SK-N-SH (cell line): ENCODE data around the gene UBAP1L. TPM values are rescaled to one million over a fixed set of nuclear protein-coding genes. Genes with fewer than 3 reads are reported as not detected.

ENCODE experiments used
- CTCF ChIA-PET: fragments of 300-600, 350-600 bp; formaldehyde crosslinking; extraction: SDS; loops from one replicate; lab custom pipeline; 2021; lab: Yijun Ruan, JAX
- POLR2A ChIA-PET: fragments of 350-600 bp; sonication (Branson Sonifier 250); formaldehyde crosslinking; extraction: SDS; loops from one replicate; lab custom pipeline; 2020; ENCODE audit warnings: antibody characterized with exemption, inconsistent platforms; lab: Yijun Ruan, JAX
- DNase-seq: peaks from one replicate; pipeline ENCODE4 v3.0.0; 2012
- H2AFZ ChIP-seq: fragments of 200-600 bp; sonication (generic); 2 replicates; pipeline ENCODE4 v1.8.1; 2016; ENCODE audit warnings: antibody characterized with exemption, mild to moderate bottlenecking, low read depth
- H3F3A ChIP-seq: fragments of 200-600 bp; sonication (generic); replicated peaks from 2 replicates; pipeline ENCODE3; 2016; ENCODE audit warnings: antibody characterized with exemption, mild to moderate bottlenecking; ENCODE audit not compliant: insufficient read depth
- H3K27ac ChIP-seq, 2 experiments: fragments of 200-500 bp in 1 of 2; fragments of 200-600 bp in 1 of 2; sonication (Bioruptor generic) in 1 of 2; sonication (generic), shearing (Covaris generic) in 1 of 2; 2 replicates each; pipeline versions ENCODE4 v1.5.1 to v1.6.1; 2014 to 2016; ENCODE audit warnings: low read depth in 2 of 2, inconsistent platforms in 1 of 2, low read length in 1 of 2, mild to moderate bottlenecking in 1 of 2, mixed read lengths in 1 of 2
- H3K27me3 ChIP-seq: fragments of 200-600 bp; sonication (generic), shearing (Covaris generic); 2 replicates; pipeline ENCODE4 v1.6.1; 2016; ENCODE audit warnings: mixed run types; ENCODE audit not compliant: insufficient read depth
- H3K36me3 ChIP-seq, 2 experiments: fragments of 200-500 bp in 1 of 2; fragments of 200-600 bp in 1 of 2; sonication (Bioruptor generic) in 1 of 2; sonication (generic) in 1 of 2; replicated peaks in 1 of 2; 2 replicates each; pipeline versions ENCODE3 to v1.5.1; 2014 to 2016; ENCODE audit warnings: low read length in 1 of 2, mild to moderate bottlenecking in 1 of 2; ENCODE audit not compliant: insufficient read depth in 2 of 2, control insufficient read depth in 1 of 2
- H3K4me1 ChIP-seq, 2 experiments: fragments of 200-500 bp in 1 of 2; fragments of 200-600 bp in 1 of 2; sonication (Bioruptor generic) in 1 of 2; sonication (generic), shearing (Covaris generic) in 1 of 2; 2 replicates each; pipeline versions ENCODE4 v1.5.1 to v1.6.1; 2014 to 2016; ENCODE audit warnings: low read depth in 1 of 2, low read length in 1 of 2, mixed run types in 1 of 2; ENCODE audit not compliant: insufficient read depth in 2 of 2, control insufficient read depth in 1 of 2
- H3K4me2 ChIP-seq: fragments of 200-600 bp; sonication (generic), shearing (Covaris generic); 2 replicates; pipeline ENCODE4 v1.6.1; 2017; ENCODE audit warnings: mixed run types
- H3K4me3 ChIP-seq, 2 experiments: fragments of 200-500 bp in 1 of 2; fragments of 200-600 bp in 1 of 2; sonication (Bioruptor generic) in 1 of 2; sonication (generic), shearing (Covaris generic) in 1 of 2; 2 replicates each; pipeline versions ENCODE4 v1.5.1 to v1.8.1; 2014 to 2016; ENCODE audit warnings: low read depth in 2 of 2, inconsistent platforms in 1 of 2, low read length in 1 of 2, mild to moderate bottlenecking in 1 of 2, mixed read lengths in 1 of 2, moderate library complexity in 1 of 2
- H3K79me2 ChIP-seq: fragments of 200-600 bp; sonication (generic); 2 replicates; pipeline ENCODE4 v1.8.1; 2017; ENCODE audit warnings: mild to moderate bottlenecking; ENCODE audit not compliant: insufficient read depth
- H3K9ac ChIP-seq: fragments of 200-600 bp; sonication (generic); 2 replicates; pipeline ENCODE4 v1.6.1; 2017; ENCODE audit warnings: mixed run types
- H3K9me2 ChIP-seq: fragments of 200-600 bp; sonication (generic); 2 replicates; pipeline ENCODE4 v1.6.1; 2017; ENCODE audit warnings: mixed run types
- H3K9me3 ChIP-seq: fragments of 200-600 bp; sonication (generic); 2 replicates; pipeline ENCODE4 v1.6.1; 2017; ENCODE audit warnings: mixed run types, mild to moderate bottlenecking, moderate library complexity
- H4K20me1 ChIP-seq: fragments of 200-600 bp; sonication (generic); 2 replicates; pipeline ENCODE4 v1.6.1; 2017; ENCODE audit warnings: mild to moderate bottlenecking, mixed run types; ENCODE audit not compliant: insufficient read depth
- CHD2 ChIP-seq: fragments of 150-350 bp; IDR thresholded peaks from 2 replicates; pipeline ENCODE4 v1.6.1; 2018; ENCODE audit warnings: low read length; ENCODE audit not compliant: partially characterized antibody
- ELF1 ChIP-seq: IDR thresholded peaks from 2 replicates; pipeline ENCODE4 v1.4.0; 2012
- FOSL2 ChIP-seq: IDR thresholded peaks from 2 replicates; pipeline ENCODE4 v1.4.0; 2012; ENCODE audit warnings: low read depth, mild to moderate bottlenecking, moderate library complexity, borderline replicate concordance
- FOXJ3 ChIP-seq: sonication (generic); formaldehyde crosslinking; IDR thresholded peaks from 2 replicates; pipeline ENCODE4 v1.5.1; 2020; ENCODE audit warnings: mild to moderate bottlenecking, missing genetic modification reagents
- GABPA ChIP-seq: IDR thresholded peaks from 2 replicates; pipeline ENCODE4 v1.4.0; 2012; ENCODE audit warnings: low read depth, mild to moderate bottlenecking
- JUND ChIP-seq: IDR thresholded peaks from 2 replicates; pipeline ENCODE4 v1.4.0; 2012
- MEF2A ChIP-seq: IDR thresholded peaks from 2 replicates; pipeline ENCODE4 v1.4.0; 2012; ENCODE audit warnings: low read depth, borderline replicate concordance
- NFIC ChIP-seq: IDR thresholded peaks from 2 replicates; pipeline ENCODE4 v1.4.0; 2012; ENCODE audit warnings: borderline replicate concordance
- NRF1 ChIP-seq: IDR thresholded peaks from 2 replicates; pipeline ENCODE4 v1.6.1; 2012; ENCODE audit warnings: low read depth, mild to moderate bottlenecking, low read length
- RAD21 ChIP-seq: IDR thresholded peaks from 2 replicates; pipeline ENCODE4 v1.6.1; 2012; ENCODE audit warnings: mild to moderate bottlenecking, low read length
- RCOR1 ChIP-seq: fragments of 150-350 bp; IDR thresholded peaks from 2 replicates; pipeline ENCODE4 v1.6.1; 2017; ENCODE audit warnings: antibody characterized with exemption, low read length
- RFX5 ChIP-seq: IDR thresholded peaks from 2 replicates; pipeline ENCODE4 v1.6.1; 2012; ENCODE audit warnings: mild to moderate bottlenecking, improper control_type of control experiment, low read length
- RXRA ChIP-seq: IDR thresholded peaks from 2 replicates; pipeline ENCODE4 v1.4.0; 2012; ENCODE audit warnings: low read depth, mild to moderate bottlenecking, borderline replicate concordance
- SIN3A ChIP-seq: IDR thresholded peaks from 2 replicates; pipeline ENCODE4 v1.6.1; 2012; ENCODE audit warnings: low read depth, mild to moderate bottlenecking, low read length, moderate library complexity, borderline replicate concordance
- TEAD4 ChIP-seq: IDR thresholded peaks from 2 replicates; pipeline ENCODE4 v1.4.0; 2012; ENCODE audit warnings: mild to moderate bottlenecking, borderline replicate concordance; ENCODE audit not compliant: insufficient read depth
- YY1 ChIP-seq: IDR thresholded peaks from 2 replicates; pipeline ENCODE4 v1.4.0; 2012; ENCODE audit warnings: low read depth, mild to moderate bottlenecking
- WGBS: methylation state at CpG from one replicate; pipeline ENCODE4 v1.1.6; 2017; ENCODE audit warnings: low lambda C conversion rate; 5-methylcytosine and 5-hydroxymethylcytosine counted together
- polyA plus RNA-seq, 3 experiments: library from polyadenylated mRNA; depleted of rRNA; stranded (reverse); fragments of >200 nt; gene quantifications; 2 replicates each; pipeline ENCODE4 v1.2.3, GENCODE V29; 2012
- TF ChIP-seq, protein P1 (sequence below): fragments of 150-350 bp; IDR thresholded peaks from 2 replicates; pipeline ENCODE4 v1.6.1; 2017; ENCODE audit warnings: antibody characterized with exemption, low read length, low read depth, borderline replicate concordance
- TF ChIP-seq, protein P2 (sequence below): IDR thresholded peaks from 2 replicates; pipeline ENCODE4; 2012
- TF ChIP-seq, protein P3 (sequence below): fragments of 150-350 bp; IDR thresholded peaks from 2 replicates; pipeline ENCODE4 v1.6.1; 2016; ENCODE audit warnings: mild to moderate bottlenecking, low read depth, low read length
- TF ChIP-seq, protein P4 (sequence below): IDR thresholded peaks from 2 replicates; pipeline ENCODE4 v1.6.1; 2012; ENCODE audit warnings: mild to moderate bottlenecking, low read depth, low read length, moderate library complexity

Gene UBAP1L
- polyA plus RNA-seq, 1 of the 3 experiments (the other 2 are of a cell fraction) = 1.8 TPM

DNA sequence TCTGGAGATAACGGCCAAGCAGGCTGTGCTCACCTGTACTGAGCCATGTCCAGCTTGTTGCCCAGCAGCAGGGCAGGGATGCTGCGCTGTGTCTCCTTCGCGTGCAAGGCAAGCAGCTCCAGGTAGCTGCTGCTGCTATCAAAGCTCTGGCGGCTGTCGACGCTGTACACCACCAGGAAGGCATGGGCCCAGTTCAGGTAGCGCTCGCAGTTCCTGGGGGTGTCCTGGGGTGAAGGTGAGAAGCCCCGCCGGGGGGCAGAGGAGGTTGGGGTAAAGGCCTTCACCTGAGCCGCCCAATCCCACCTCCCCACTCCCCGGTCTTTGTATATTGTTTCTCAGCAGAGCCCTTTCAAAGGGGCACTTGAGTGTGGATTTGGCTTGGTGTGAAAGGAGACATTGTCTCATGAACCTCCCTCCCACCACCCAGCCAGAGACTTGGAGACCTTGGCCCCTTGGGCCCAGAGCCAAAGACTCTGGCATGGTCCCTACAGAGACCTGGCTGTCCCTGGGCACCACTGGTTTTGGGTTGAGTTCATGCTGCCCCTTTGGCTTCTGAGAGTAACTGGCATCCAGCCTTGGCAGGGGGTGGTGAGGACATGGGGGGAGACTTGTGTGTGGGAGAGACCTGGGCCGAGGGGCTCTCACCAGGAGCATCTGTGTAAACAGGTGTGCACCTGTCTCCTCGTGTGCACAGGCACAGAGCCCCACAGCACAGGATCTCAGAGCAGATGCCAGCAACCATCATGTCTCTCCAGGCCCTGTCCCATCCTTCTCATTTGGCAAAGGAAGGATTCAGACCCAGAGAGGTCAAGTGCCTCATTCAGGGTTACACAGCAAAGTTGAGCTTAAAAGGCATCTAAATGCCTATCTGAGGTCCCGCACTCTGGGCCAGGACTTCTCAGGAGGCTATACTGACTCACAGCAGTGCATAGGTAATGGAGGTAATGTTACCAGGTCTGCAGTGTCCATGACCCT lies 56.3 kb downstream of the UBAP1L start:
- Histone ChIP-seq H3K79me2 (no peaks in the 10 kb centered on the region), H3K9me3 (no peaks in the 10 kb centered on the region), H3K36me3 (no peaks in the 10 kb centered on the region), H3K27me3 (no peaks in the 10 kb centered on the region), H3F3A (no peaks in the 10 kb centered on the region), H2AFZ (no peak overlapping the region), H4K20me1 (no peaks in the 10 kb centered on the region), H3K4me2 (no peak overlapping the region), H3K4me1 (peaks cover 0 to 4% of the 10 kb centered on the region in 2 experiments; a peak in 1 of 4 replicates), H3K9me2 (no peaks in the 10 kb centered on the region), H3K4me3 (no peak overlapping the region), H3K27ac (no peak overlapping the region), H3K9ac (no peak overlapping the region)
- POLR2A ChIA-PET = no interaction called here
- CTCF ChIA-PET = interaction anchor here (1.1 to 2.3 kb wide), 4 partner anchors 19 to 42 kb away, joined by 3 to 6 read pairs (median 5); no protein-coding TSS in a partner anchor
- 78% methylated on average over 10 of the region's 16 CpGs for WGBS
- DNase-seq = peak; percentile 4
- TF ChIP-seq, protein P1, sequence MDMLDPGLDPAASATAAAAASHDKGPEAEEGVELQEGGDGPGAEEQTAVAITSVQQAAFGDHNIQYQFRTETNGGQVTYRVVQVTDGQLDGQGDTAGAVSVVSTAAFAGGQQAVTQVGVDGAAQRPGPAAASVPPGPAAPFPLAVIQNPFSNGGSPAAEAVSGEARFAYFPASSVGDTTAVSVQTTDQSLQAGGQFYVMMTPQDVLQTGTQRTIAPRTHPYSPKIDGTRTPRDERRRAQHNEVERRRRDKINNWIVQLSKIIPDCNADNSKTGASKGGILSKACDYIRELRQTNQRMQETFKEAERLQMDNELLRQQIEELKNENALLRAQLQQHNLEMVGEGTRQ = no peak
- TF ChIP-seq SIN3A = no peak
- no peak for TF ChIP-seq ELF1
- no peak for TF ChIP-seq CHD2
- TF ChIP-seq RFX5 = no peak
- no peak for TF ChIP-seq RAD21
- TF ChIP-seq, protein P2, sequence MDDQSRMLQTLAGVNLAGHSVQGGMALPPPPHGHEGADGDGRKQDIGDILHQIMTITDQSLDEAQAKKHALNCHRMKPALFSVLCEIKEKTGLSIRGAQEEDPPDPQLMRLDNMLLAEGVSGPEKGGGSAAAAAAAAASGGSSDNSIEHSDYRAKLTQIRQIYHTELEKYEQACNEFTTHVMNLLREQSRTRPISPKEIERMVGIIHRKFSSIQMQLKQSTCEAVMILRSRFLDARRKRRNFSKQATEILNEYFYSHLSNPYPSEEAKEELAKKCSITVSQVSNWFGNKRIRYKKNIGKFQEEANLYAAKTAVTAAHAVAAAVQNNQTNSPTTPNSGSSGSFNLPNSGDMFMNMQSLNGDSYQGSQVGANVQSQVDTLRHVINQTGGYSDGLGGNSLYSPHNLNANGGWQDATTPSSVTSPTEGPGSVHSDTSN = no peak
- no peak for TF ChIP-seq TEAD4
- no peak for TF ChIP-seq RCOR1
- no peak for TF ChIP-seq FOXJ3 (CRISPR knock-in tag)
- TF ChIP-seq NFIC = no peak
- TF ChIP-seq, protein P3, sequence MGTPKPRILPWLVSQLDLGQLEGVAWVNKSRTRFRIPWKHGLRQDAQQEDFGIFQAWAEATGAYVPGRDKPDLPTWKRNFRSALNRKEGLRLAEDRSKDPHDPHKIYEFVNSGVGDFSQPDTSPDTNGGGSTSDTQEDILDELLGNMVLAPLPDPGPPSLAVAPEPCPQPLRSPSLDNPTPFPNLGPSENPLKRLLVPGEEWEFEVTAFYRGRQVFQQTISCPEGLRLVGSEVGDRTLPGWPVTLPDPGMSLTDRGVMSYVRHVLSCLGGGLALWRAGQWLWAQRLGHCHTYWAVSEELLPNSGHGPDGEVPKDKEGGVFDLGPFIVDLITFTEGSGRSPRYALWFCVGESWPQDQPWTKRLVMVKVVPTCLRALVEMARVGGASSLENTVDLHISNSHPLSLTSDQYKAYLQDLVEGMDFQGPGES = no peak
- TF ChIP-seq, protein P4, sequence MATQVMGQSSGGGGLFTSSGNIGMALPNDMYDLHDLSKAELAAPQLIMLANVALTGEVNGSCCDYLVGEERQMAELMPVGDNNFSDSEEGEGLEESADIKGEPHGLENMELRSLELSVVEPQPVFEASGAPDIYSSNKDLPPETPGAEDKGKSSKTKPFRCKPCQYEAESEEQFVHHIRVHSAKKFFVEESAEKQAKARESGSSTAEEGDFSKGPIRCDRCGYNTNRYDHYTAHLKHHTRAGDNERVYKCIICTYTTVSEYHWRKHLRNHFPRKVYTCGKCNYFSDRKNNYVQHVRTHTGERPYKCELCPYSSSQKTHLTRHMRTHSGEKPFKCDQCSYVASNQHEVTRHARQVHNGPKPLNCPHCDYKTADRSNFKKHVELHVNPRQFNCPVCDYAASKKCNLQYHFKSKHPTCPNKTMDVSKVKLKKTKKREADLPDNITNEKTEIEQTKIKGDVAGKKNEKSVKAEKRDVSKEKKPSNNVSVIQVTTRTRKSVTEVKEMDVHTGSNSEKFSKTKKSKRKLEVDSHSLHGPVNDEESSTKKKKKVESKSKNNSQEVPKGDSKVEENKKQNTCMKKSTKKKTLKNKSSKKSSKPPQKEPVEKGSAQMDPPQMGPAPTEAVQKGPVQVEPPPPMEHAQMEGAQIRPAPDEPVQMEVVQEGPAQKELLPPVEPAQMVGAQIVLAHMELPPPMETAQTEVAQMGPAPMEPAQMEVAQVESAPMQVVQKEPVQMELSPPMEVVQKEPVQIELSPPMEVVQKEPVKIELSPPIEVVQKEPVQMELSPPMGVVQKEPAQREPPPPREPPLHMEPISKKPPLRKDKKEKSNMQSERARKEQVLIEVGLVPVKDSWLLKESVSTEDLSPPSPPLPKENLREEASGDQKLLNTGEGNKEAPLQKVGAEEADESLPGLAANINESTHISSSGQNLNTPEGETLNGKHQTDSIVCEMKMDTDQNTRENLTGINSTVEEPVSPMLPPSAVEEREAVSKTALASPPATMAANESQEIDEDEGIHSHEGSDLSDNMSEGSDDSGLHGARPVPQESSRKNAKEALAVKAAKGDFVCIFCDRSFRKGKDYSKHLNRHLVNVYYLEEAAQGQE = no peak
- no peak for TF ChIP-seq MEF2A
- TF ChIP-seq YY1 = no peak
- no peak for TF ChIP-seq NRF1
- no peak for TF ChIP-seq JUND
- TF ChIP-seq RXRA = no peak
- no peak for TF ChIP-seq FOSL2
- TF ChIP-seq GABPA = no peak
- TF ChIP-seq, all 33 proteins: peak for 0
